ENCODE results near the gene AOPEP.
"Not testable (repeated sequence)": the region's sequence is repeated elsewhere in the genome, so short reads cannot be mapped to it uniquely, and the experiment has no call there.

AOPEP gene

DNA sequence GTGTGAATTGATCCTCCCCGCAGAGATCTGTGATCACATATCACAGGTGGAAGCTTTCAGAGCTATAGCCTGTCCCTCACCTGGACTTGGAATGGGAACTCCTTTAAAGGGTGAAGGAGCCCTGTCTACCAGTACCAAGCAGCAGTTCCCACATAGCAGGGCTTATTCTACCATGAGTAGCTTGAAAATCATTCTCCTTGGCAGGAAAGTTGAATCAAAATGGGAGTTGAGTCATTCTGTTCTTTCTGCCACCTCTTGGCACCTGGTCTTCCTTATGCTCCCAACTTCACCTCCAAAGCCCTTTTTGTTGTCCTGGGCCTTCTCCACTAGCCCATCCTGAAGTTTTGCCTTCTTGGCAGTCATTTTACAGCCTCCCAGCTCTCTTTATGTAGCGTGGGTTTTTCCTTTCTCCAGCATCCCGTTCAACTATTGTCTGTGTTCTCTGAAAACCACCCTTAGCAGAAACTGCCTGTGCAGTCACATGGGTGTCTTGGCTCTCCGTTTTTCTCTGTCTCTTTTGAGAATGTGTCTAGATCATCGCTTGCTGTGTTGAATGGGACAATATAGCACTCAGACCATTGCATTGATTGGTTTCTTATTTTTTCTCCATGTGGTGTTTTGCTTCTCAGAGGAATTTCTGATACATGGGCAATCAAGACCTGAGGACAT, 222.2 kb downstream of the AOPEP start:
- no peak for ATAC-seq (replicated peaks; ENCODE audit: extremely low read depth, poor library complexity, severe bottlenecking)
- peaks cover 31% of the 10 kb centered on the region for H3K4me1 Mint-ChIP-seq
- H3K27me3 Mint-ChIP-seq, result no peaks in the 10 kb centered on the region

DNA sequence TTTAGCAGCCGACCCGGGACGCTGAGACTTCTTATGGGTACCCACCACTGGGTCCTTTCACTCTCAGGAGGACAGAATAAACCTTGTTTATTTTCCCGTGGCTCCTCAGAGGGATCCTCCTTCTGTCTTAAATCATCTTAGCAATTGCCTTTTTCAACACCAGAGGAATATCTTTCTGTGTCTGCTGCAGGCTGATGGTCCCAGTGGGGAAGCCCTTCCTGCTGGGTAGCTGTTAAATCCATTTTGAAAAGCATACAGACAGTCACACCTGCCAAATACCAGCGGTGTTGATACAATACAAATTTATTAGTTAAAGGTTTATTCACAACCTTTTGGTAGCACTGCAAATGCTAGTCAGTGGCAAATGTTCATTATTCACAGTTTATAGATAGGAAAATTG, 222.9 kb downstream of the AOPEP start:
- H3K4me1 Mint-ChIP-seq, result peaks cover 31% of the 10 kb centered on the region
- H3K27me3 Mint-ChIP-seq, result no peaks in the 10 kb centered on the region
- H3K9me3 Mint-ChIP-seq, result no peaks in the 10 kb centered on the region
- H3K4me3 Mint-ChIP-seq, result no peak overlapping the region
- H3K27ac Mint-ChIP-seq (ENCODE audit: low read depth), result no peak overlapping the region
- no peak for ATAC-seq (replicated peaks; ENCODE audit: extremely low read depth, poor library complexity, severe bottlenecking)
- DNase-seq (ENCODE audit: low spot score in 2 of 2), result no peak
- no peaks in the 10 kb centered on the region for H3K36me3 Mint-ChIP-seq (ENCODE audit: insufficient read depth)

More for the DNA sequence above, 222.2 kb downstream of the AOPEP start:
- Mint-ChIP-seq H3K4me3 (no peak overlapping the region), H3K9me3 (no peaks in the 10 kb centered on the region), H3K27ac (ENCODE audit: low read depth) (no peak overlapping the region), H3K36me3 (ENCODE audit: insufficient read depth) (no peaks in the 10 kb centered on the region)
- no peak for DNase-seq (ENCODE audit: low spot score in 2 of 2)

GRCh38 chr9:94950040-94950578, 223.6 kb downstream of the AOPEP start:
- Mint-ChIP-seq H3K4me3 (no peak overlapping the region), H3K27ac (ENCODE audit: low read depth) (no peak overlapping the region)

DNA sequence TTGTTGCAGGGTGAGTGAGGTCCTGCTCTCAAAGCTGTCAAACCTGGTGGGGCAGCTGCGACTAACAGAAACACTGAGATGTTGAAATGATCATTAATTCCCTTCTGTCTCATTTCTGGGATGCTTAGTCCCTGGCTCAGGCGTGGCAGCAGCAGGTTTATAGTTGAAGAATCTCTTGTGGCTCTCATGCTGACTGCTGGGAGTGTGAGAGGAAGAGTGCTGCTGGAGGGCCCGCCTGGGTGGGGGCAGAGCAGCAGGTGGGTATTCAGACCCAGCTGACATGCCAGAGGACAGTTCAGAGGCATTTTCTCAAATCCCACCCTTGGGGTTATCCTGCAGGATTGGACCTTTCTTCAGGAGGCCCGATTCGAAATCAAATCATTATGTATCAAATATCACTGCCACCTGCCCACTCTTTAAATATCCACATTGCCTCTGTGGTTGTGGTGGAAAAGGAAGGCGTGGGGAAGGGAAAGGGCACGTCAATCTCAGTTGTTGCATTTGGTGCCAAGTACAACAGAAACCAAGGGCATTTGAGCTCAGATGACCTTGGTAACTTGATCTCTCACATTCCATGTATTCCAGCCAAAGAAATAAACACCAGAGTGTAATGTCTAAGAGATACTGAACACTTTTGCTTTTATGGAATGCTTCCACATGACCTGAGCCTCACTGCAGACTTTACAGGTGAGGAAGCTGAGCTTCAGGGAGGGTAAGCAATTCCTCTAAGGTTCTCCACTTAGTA, 224.3 kb downstream of the AOPEP start:
- Mint-ChIP-seq H3K36me3 (ENCODE audit: insufficient read depth) (no peaks in the 10 kb centered on the region), H3K9me3 (no peaks in the 10 kb centered on the region), H3K4me1 (peaks cover 31% of the 10 kb centered on the region), H3K27me3 (no peaks in the 10 kb centered on the region), H3K4me3 (peak overlapping the region; percentile 55), H3K27ac (ENCODE audit: low read depth) (peak overlapping the region; percentile 5)
- DNase-seq (ENCODE audit: low spot score in 2 of 2) (no peak), ATAC-seq (replicated peaks; ENCODE audit: extremely low read depth, poor library complexity, severe bottlenecking) (no peak)

More at GRCh38 chr9:94950040-94950578, 223.6 kb downstream of the AOPEP start:
- ATAC-seq (replicated peaks; ENCODE audit: extremely low read depth, poor library complexity, severe bottlenecking) (no peak), DNase-seq (ENCODE audit: low spot score in 2 of 2) (no peak)
- H3K27me3 Mint-ChIP-seq, result no peaks in the 10 kb centered on the region
- H3K4me1 Mint-ChIP-seq, result peaks cover 31% of the 10 kb centered on the region
- no peaks in the 10 kb centered on the region for H3K36me3 Mint-ChIP-seq (ENCODE audit: insufficient read depth)
- H3K9me3 Mint-ChIP-seq, result no peaks in the 10 kb centered on the region

DNA sequence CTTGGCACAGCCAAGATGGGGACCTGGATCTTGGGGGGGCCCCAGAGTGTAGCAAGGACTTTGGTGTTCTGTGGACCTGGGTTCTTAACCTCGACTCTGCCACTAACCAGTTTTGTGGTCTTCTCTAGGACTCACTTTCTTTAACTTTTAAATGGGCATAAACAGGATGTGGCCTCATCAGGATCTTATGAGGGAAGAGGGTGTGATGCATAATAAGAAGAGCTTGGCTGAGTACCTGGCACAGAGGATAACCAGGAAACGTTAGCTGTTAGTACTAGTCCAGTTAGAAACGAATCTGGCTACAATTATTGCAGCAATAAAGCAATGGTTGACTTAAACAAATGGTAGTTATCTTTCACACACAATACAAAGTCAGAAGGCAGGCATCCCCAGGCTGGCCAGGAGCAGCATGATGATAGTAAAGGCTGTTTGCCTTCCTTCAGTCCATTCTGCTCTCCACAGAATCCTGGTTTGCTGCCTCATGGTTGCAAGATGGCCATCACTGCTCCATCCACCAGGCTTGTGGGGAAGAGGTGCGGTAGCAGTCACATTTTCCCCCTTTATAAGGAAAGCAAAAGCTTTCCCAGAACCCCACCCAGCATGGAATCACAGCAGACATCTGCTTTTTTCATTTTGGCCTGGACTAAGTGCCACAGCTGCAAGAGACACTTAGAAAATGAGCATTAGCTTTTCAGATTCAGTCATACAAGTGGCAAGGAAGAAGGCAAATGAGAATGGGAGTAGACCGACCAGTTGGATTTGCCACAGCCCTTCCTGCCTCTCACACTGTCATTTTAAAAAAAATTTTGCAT, 225.0 kb downstream of the AOPEP start:
- H3K27ac Mint-ChIP-seq (ENCODE audit: low read depth), result peak overlapping the region; percentile 5
- H3K4me1 Mint-ChIP-seq, result peaks cover 31% of the 10 kb centered on the region
- peaks cover 2% of the 10 kb centered on the region for H3K36me3 Mint-ChIP-seq (ENCODE audit: insufficient read depth)
- ATAC-seq (replicated peaks; ENCODE audit: extremely low read depth, poor library complexity, severe bottlenecking), result no peak
- DNase-seq (ENCODE audit: low spot score in 2 of 2), result no peak
- H3K9me3 Mint-ChIP-seq, result no peaks in the 10 kb centered on the region
- H3K27me3 Mint-ChIP-seq, result no peaks in the 10 kb centered on the region
- H3K4me3 Mint-ChIP-seq, result peak overlapping the region; percentile 55

GRCh38 chr9:94952565-94953373, 226.3 kb downstream of the AOPEP start:
- Mint-ChIP-seq H3K4me3 (peak overlapping the region; percentile 55), H3K4me1 (peaks cover 31% of the 10 kb centered on the region), H3K27me3 (no peaks in the 10 kb centered on the region), H3K27ac (ENCODE audit: low read depth) (peak overlapping the region; percentile 73), H3K36me3 (ENCODE audit: insufficient read depth) (peaks cover 2% of the 10 kb centered on the region), H3K9me3 (no peaks in the 10 kb centered on the region)
- DNase-seq (ENCODE audit: low spot score in 2 of 2) (no peak), ATAC-seq (replicated peaks; ENCODE audit: extremely low read depth, poor library complexity, severe bottlenecking) (peak; percentile 86)

DNA sequence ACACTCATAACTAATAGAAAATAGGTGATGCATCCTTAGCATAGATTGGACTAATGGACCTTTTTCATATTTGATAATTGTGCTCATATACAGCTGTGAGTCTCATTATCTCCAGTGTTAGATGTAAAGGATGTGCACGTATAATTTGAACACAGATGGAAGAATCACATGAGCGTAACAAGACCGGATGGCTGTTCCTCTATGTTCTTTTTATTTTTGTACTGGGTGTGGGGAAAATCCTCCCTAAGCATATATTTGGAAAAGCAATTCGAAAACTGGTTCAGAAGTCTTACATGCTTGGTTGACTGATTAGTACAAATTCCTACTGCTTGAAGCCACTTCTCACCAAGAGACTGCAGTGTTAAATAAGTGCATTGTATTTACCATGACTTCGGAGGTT, 230.2 kb downstream of the AOPEP start:
- no peaks in the 10 kb centered on the region for H3K9me3 Mint-ChIP-seq
- H3K4me3 Mint-ChIP-seq, result no peak overlapping the region
- ATAC-seq (replicated peaks; ENCODE audit: extremely low read depth, poor library complexity, severe bottlenecking) (no peak), DNase-seq (ENCODE audit: low spot score in 2 of 2) (no peak)
- no peak overlapping the region for H3K27ac Mint-ChIP-seq (ENCODE audit: low read depth)
- H3K27me3 Mint-ChIP-seq, result no peaks in the 10 kb centered on the region
- H3K4me1 Mint-ChIP-seq, result peaks cover 13% of the 10 kb centered on the region
- H3K36me3 Mint-ChIP-seq (ENCODE audit: insufficient read depth), result peaks cover 4% of the 10 kb centered on the region

- H3K36me3 Mint-ChIP-seq (ENCODE audit: insufficient read depth), result peaks cover 6% of the 10 kb centered on the region
- H3K27me3 Mint-ChIP-seq, result no peaks in the 10 kb centered on the region
- no peaks in the 10 kb centered on the region for H3K9me3 Mint-ChIP-seq
These were observed 234.5 kb downstream of the AOPEP start for GRCh38 chr9:94960964-94961363.

GRCh38 chr9:94961870-94962269, 235.4 kb downstream of the AOPEP start:
- Mint-ChIP-seq H3K9me3 (no peaks in the 10 kb centered on the region), H3K36me3 (ENCODE audit: insufficient read depth) (peaks cover 4% of the 10 kb centered on the region), H3K27me3 (no peaks in the 10 kb centered on the region), H3K4me1 (no peaks in the 10 kb centered on the region), H3K27ac (ENCODE audit: low read depth) (no peak overlapping the region), H3K4me3 (no peak overlapping the region)
- ATAC-seq (replicated peaks; ENCODE audit: extremely low read depth, poor library complexity, severe bottlenecking), result no peak
- no peak for DNase-seq (ENCODE audit: low spot score in 2 of 2)

More at GRCh38 chr9:94960964-94961363, 234.5 kb downstream of the AOPEP start:
- Mint-ChIP-seq H3K27ac (ENCODE audit: low read depth) (no peak overlapping the region), H3K4me1 (no peaks in the 10 kb centered on the region), H3K4me3 (no peak overlapping the region)
- ATAC-seq (replicated peaks; ENCODE audit: extremely low read depth, poor library complexity, severe bottlenecking) (no peak), DNase-seq (ENCODE audit: low spot score in 2 of 2) (no peak)

- DNase-seq (ENCODE audit: low spot score in 2 of 2); H3K27me3 Mint-ChIP-seq; H3K36me3 Mint-ChIP-seq (ENCODE audit: insufficient read depth); H3K27ac Mint-ChIP-seq (ENCODE audit: low read depth); ATAC-seq (replicated peaks; ENCODE audit: extremely low read depth, poor library complexity, severe bottlenecking); H3K4me3 Mint-ChIP-seq; H3K4me1 Mint-ChIP-seq; H3K9me3 Mint-ChIP-seq: not testable (repeated sequence)
These were observed 239.1 kb downstream of the AOPEP start for GRCh38 chr9:94965631-94966030.

DNA sequence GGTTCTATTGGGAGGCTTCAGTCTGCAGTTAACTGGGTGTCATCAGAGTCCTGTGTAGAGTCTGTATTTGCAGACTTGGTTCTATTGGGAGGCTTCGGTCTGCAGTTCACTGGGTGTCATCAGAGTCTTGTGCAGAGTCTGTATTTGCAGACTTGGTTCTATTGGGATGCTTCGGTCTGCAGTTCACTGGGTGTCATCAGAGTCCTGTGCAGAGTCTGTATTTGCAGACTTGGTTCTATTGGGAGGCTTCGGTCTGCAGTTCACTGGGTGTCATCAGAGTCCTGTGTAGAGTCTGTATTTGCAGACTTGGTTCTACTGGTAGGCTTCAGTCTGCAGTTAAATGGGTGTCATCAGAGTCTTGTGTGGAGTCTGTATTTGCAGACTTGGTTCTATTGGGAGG, 239.5 kb downstream of the AOPEP start:
- not testable (repeated sequence) for H3K9me3 Mint-ChIP-seq; H3K36me3 Mint-ChIP-seq (ENCODE audit: insufficient read depth); DNase-seq (ENCODE audit: low spot score in 2 of 2); H3K27ac Mint-ChIP-seq (ENCODE audit: low read depth); H3K27me3 Mint-ChIP-seq; H3K4me1 Mint-ChIP-seq; H3K4me3 Mint-ChIP-seq; ATAC-seq (replicated peaks; ENCODE audit: extremely low read depth, poor library complexity, severe bottlenecking)

DNA sequence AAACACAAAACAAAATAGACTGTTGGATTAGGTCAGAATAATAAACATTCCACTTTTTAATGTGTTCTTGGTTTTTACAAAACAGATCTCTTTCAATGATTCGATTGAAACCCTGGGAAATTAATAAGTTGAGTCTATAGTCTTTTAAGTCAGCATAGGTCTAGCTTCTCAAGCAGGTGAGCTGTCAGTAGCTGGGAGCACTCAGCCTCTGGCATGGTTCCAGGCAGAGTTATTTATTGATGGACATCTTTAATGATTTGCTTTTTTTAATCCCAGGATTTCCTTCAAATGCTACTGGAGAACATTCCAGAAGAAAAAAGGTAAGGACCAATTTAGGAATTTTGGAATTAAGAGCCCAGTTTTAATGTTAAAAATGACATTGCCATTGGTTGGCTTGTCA, 241.0 kb downstream of the AOPEP start:
- no peak for DNase-seq (ENCODE audit: low spot score in 2 of 2)
- ATAC-seq (replicated peaks; ENCODE audit: extremely low read depth, poor library complexity, severe bottlenecking), result no peak
- Mint-ChIP-seq H3K27ac (ENCODE audit: low read depth) (no peak overlapping the region), H3K36me3 (ENCODE audit: insufficient read depth) (peaks cover 2% of the 10 kb centered on the region), H3K9me3 (no peaks in the 10 kb centered on the region), H3K4me3 (no peak overlapping the region), H3K27me3 (no peaks in the 10 kb centered on the region), H3K4me1 (peaks cover 5% of the 10 kb centered on the region)

Data from central memory CD8-positive, alpha-beta T cell (primary cell).